Lung (tissue), 12 donors: ENCODE results near the gene FNDC4. TPM values are rescaled to one million over a fixed set of nuclear protein-coding genes. Genes with fewer than 3 reads are reported as not detected.

Experiments used
- ATAC-seq: fragments of 200-7000 bp; cut with Tn5 transposase; one replicate; pipeline ENCODE4 v1.9.1; 2020; ENCODE audit warnings: moderate number of reproducible peaks; ENCODE audit not compliant: insufficient read depth, low FRiP score
- DNase-seq, 3 donors: peaks; one replicate each; pipeline ENCODE4 v3.0.0-alpha.2; 2013 to 2017
- H3K27ac ChIP-seq, 2 donors: one replicate each; pipeline ENCODE4 v1.5.1; 2013; ENCODE audit warnings: mild to moderate bottlenecking in 2 of 2, moderate library complexity in 2 of 2, control low read depth in 1 of 2, inconsistent platforms in 1 of 2, low read depth in 1 of 2, low read length in 1 of 2
- H3K27me3 ChIP-seq, 3 donors: one replicate each; pipeline ENCODE4 v1.5.1; 2013; ENCODE audit warnings: low read length in 2 of 3; ENCODE audit not compliant: control insufficient read depth in 3 of 3, insufficient read depth in 3 of 3
- H3K36me3 ChIP-seq, 4 donors: one replicate each; pipeline ENCODE4 v1.5.1; 2013; ENCODE audit warnings: low read length in 4 of 4, mild to moderate bottlenecking in 1 of 4, moderate library complexity in 1 of 4; ENCODE audit not compliant: control insufficient read depth in 4 of 4, insufficient read depth in 4 of 4
- H3K4me1 ChIP-seq, 5 donors: one replicate each; pipeline ENCODE4 v1.5.1; 2013; ENCODE audit warnings: low read length in 5 of 5, mild to moderate bottlenecking in 2 of 5, moderate library complexity in 1 of 5; ENCODE audit not compliant: control insufficient read depth in 5 of 5, insufficient read depth in 5 of 5
- H3K4me3 ChIP-seq: one replicate; pipeline ENCODE4 v1.5.1; 2013; ENCODE audit warnings: mild to moderate bottlenecking, control low read depth, moderate library complexity
- H3K9ac ChIP-seq, 2 donors: one replicate each; pipeline ENCODE4 v1.5.1; 2013; ENCODE audit warnings: low read length in 2 of 2, control low read depth in 1 of 2; ENCODE audit not compliant: insufficient read depth in 1 of 2
- H3K9me3 ChIP-seq, 4 donors: one replicate each; pipeline ENCODE4 v1.5.1; 2013; ENCODE audit warnings: low read length in 3 of 4, mild to moderate bottlenecking in 1 of 4, moderate library complexity in 1 of 4; ENCODE audit not compliant: control insufficient read depth in 4 of 4, insufficient read depth in 3 of 4
- WGBS, 2 donors: extraction: QIAGEN DNeasy Blood & Tissue Kit; methylation state at CpG; one replicate each; pipeline ENCODE4 v1.1.7; 2013; 5-methylcytosine and 5-hydroxymethylcytosine counted together
- polyA plus RNA-seq, 2 donors: library from polyadenylated mRNA; stranded (reverse); fragments of 200-250 nt; gene quantifications; one replicate each; pipeline ENCODE4 v1.2.1, GENCODE V29; 2013
- total RNA-seq, 2 donors: library from RNA; depleted of rRNA in 1 of 2; stranded (reverse); fragments of >200 nt in 1 of 2; gene quantifications; one replicate each; pipeline ENCODE4 v1.2.1, GENCODE V29; 2014 to 2021
- TF ChIP-seq, protein P1 (sequence below): IDR thresholded peaks from 2 replicates; pipeline ENCODE4 v1.5.1; 2012; ENCODE audit warnings: mild to moderate bottlenecking; ENCODE audit errors: control extremely low read depth, extremely low read depth
- donor health status: control.
- donor health status: control.
- donor health status: Bipolar disorder and iron deficiency.
- donor health status: healthy.
- donor health status: DM: yes; HTN: yes; CAD: no.

FNDC4 gene
- total and polyA plus RNA-seq, 4 donors = 2.8 to 6.9 (median 4.3) TPM

- H3K27me3 ChIP-seq = no peaks in the 10 kb centered on the region
- DNase-seq = no peak
- ATAC-seq = no peak
- H3K36me3 ChIP-seq = peaks cover 9 to 50% (median 37%) of the 10 kb centered on the region in 4 donors
- no peaks in the 10 kb centered on the region for H3K4me1 ChIP-seq
- H3K9me3 ChIP-seq = no peaks in the 10 kb centered on the region
- TF ChIP-seq, protein P1, sequence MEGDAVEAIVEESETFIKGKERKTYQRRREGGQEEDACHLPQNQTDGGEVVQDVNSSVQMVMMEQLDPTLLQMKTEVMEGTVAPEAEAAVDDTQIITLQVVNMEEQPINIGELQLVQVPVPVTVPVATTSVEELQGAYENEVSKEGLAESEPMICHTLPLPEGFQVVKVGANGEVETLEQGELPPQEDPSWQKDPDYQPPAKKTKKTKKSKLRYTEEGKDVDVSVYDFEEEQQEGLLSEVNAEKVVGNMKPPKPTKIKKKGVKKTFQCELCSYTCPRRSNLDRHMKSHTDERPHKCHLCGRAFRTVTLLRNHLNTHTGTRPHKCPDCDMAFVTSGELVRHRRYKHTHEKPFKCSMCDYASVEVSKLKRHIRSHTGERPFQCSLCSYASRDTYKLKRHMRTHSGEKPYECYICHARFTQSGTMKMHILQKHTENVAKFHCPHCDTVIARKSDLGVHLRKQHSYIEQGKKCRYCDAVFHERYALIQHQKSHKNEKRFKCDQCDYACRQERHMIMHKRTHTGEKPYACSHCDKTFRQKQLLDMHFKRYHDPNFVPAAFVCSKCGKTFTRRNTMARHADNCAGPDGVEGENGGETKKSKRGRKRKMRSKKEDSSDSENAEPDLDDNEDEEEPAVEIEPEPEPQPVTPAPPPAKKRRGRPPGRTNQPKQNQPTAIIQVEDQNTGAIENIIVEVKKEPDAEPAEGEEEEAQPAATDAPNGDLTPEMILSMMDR = no peak
- WGBS, 2 donors = 42 to 95% methylated on average over 1 of the region's 1 CpG
- no peak overlapping the region for H3K4me3 ChIP-seq
- H3K27ac ChIP-seq = no peak overlapping the region
- no peak overlapping the region for H3K9ac ChIP-seq
These were observed 43.9 kb downstream of the FNDC4 start for GRCh38 chr2:27451095-27451494.

DNA sequence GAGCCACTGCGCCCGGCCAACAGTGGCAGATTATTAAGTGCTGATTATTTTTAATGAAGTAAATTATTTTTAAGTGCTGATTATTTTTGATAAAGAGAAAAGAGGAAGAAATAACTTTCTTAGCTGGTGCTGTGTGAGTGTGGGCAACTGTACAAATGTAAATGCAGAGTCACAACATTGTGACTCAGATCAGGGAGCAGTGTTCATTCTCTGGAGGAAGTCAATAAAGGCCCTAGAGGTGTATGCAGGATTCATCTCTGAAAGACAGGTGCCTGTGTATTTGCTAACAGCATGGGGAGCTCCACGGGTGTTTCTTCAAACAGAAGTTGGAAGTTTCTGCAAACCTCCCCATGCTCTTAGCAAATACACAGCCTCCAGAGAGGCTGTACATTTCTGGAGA, 46.6 kb downstream of the FNDC4 start:
- Histone ChIP-seq H3K4me1 (no peaks in the 10 kb centered on the region), H3K9me3 (no peaks in the 10 kb centered on the region), H3K9ac (no peak overlapping the region), H3K4me3 (no peak overlapping the region), H3K27me3 (no peaks in the 10 kb centered on the region), H3K36me3 (peaks cover 5 to 38% (median 29%) of the 10 kb centered on the region in 4 donors), H3K27ac (no peak overlapping the region)
- ATAC-seq (no peak), DNase-seq (no peak)
- 72 to 90% methylated on average over 3 of the region's 3 CpGs for WGBS, 2 donors
- TF ChIP-seq, protein P1 = no peak

- no peaks in the 10 kb centered on the region for H3K27me3 ChIP-seq
- H3K4me1 ChIP-seq = no peaks in the 10 kb centered on the region
- H3K36me3 ChIP-seq = peaks cover 12 to 33% (median 29%) of the 10 kb centered on the region in 4 donors
- no peak overlapping the region for H3K9ac ChIP-seq
- 66 to 89% methylated on average over 3 of the region's 3 CpGs for WGBS, 2 donors
- DNase-seq (no peak), ATAC-seq (peak; percentile 45)
- peak overlapping the region in 1 of 2 donors; percentile 78 for H3K27ac ChIP-seq
- TF ChIP-seq, protein P1 = no peak
- no peak overlapping the region for H3K4me3 ChIP-seq
- H3K9me3 ChIP-seq = no peaks in the 10 kb centered on the region
These were observed 48.9 kb downstream of the FNDC4 start for GRCh38 chr2:27446057-27446456.

DNA sequence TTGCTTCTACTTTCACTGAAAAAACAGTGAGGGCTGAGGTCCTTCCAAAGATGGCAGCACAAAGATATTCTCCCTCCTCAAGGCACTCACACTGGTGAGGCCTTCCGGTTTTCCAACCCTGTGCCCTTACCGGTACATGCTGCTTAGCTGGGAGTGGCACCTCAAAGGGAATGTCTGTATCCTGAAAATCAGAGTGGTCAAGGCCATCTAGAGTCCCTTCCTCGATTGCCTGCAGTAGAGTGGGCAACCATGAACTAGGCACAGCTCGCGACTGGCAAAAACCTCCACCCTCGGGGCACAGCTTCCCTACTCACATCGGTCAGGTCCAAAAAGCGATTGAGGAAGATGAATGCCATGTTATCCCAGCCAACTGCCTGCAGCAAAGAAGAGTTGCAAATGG, 49.4 kb downstream of the FNDC4 start:
- H3K4me1 ChIP-seq = no peaks in the 10 kb centered on the region
- H3K36me3 ChIP-seq = peaks cover 13 to 38% (median 32%) of the 10 kb centered on the region in 4 donors
- ATAC-seq (no peak), DNase-seq (no peak)
- no peak overlapping the region for H3K4me3 ChIP-seq
- TF ChIP-seq, protein P1 = no peak
- WGBS, 2 donors = 93% methylated on average over 8 of the region's 8 CpGs
- no peaks in the 10 kb centered on the region for H3K27me3 ChIP-seq
- H3K9me3 ChIP-seq = no peaks in the 10 kb centered on the region
- peak overlapping the region in 1 of 2 donors; percentile 78 for H3K27ac ChIP-seq
- no peak overlapping the region for H3K9ac ChIP-seq
